DND-41 (cell line): ENCODE data around the gene RICTOR.

Experiments
- ATAC-seq: fragments of 200-7000 bp; cut with Tn5 transposase; 3 replicates; pipeline ENCODE4 v1.9.1; 2021; ENCODE audit warnings: low read depth; ENCODE audit not compliant: insufficient read depth
- DNase-seq: peaks from one replicate; pipeline ENCODE4 v3.0.0-alpha.2; 2020
- H2AFZ ChIP-seq: 2 replicates; pipeline ENCODE4 v1.6.0; 2012; ENCODE audit warnings: low read depth, low read length
- H3K27ac ChIP-seq: 2 replicates; pipeline ENCODE4 v1.5.1; 2012; ENCODE audit warnings: low read length, inconsistent platforms
- H3K27me3 ChIP-seq: fragments of 200-600 bp; sonication (generic); 2 replicates; pipeline ENCODE4 v1.6.0; 2012; ENCODE audit warnings: low read length, mild to moderate bottlenecking, inconsistent platforms; ENCODE audit not compliant: insufficient read depth, poor library complexity
- H3K36me3 ChIP-seq: 2 replicates; pipeline ENCODE4 v1.5.1; 2012; ENCODE audit warnings: low read length, inconsistent platforms; ENCODE audit not compliant: insufficient read depth
- H3K4me1 ChIP-seq: 2 replicates; pipeline ENCODE4 v1.5.1; 2012; ENCODE audit warnings: mild to moderate bottlenecking, low read length; ENCODE audit not compliant: insufficient read depth
- H3K4me2 ChIP-seq: 2 replicates; pipeline ENCODE4 v1.6.0; 2012; ENCODE audit warnings: mild to moderate bottlenecking, moderate library complexity, low read length, inconsistent platforms; ENCODE audit not compliant: insufficient read depth
- H3K4me3 ChIP-seq, 2 experiments: fragments of 200-600 bp in 1 of 2; shearing (Covaris generic) in 1 of 2; 2 replicates each; pipeline ENCODE4 v1.5.1; 2012 to 2016; ENCODE audit warnings: inconsistent platforms in 2 of 2, low read length in 2 of 2, mild to moderate bottlenecking in 2 of 2, low read depth in 1 of 2, moderate library complexity in 1 of 2
- H3K79me2 ChIP-seq: 2 replicates; pipeline ENCODE4 v1.6.0; 2012; ENCODE audit warnings: low read length, inconsistent platforms; ENCODE audit not compliant: insufficient read depth
- H3K9ac ChIP-seq: 2 replicates; pipeline ENCODE4 v1.6.0; 2012; ENCODE audit warnings: low read depth, mild to moderate bottlenecking, inconsistent platforms, low read length, moderate library complexity
- H3K9me3 ChIP-seq: 2 replicates; pipeline ENCODE4 v1.5.1; 2012; ENCODE audit warnings: low read length, moderate library complexity, mild to moderate bottlenecking, inconsistent platforms; ENCODE audit not compliant: insufficient read depth, severe bottlenecking
- H4K20me1 ChIP-seq: 2 replicates; pipeline ENCODE4 v1.6.0; 2012; ENCODE audit warnings: low read length; ENCODE audit not compliant: insufficient read depth
- CTCF ChIP-seq: IDR thresholded peaks from 2 replicates; pipeline ENCODE4 v1.5.1; 2012; ENCODE audit warnings: borderline replicate concordance, low read length, moderate library complexity, mild to moderate bottlenecking; ENCODE audit not compliant: poor library complexity, severe bottlenecking; ENCODE audit errors: extremely low read depth
- EZH2 ChIP-seq: IDR thresholded peaks from 3 replicates; pipeline ENCODE4 v1.6.1; 2012; ENCODE audit warnings: borderline replicate concordance, low read depth, mild to moderate bottlenecking, moderate library complexity, low read length, inconsistent platforms; ENCODE audit not compliant: severe bottlenecking

RICTOR gene

GRCh38 chr5:38941912-38942311 lies 132.3 kb downstream of the RICTOR start:
- peaks cover 63% of the 10 kb centered on the region for H3K36me3 ChIP-seq

GRCh38 chr5:38940230-38940858 lies 133.9 kb downstream of the RICTOR start:
- Histone ChIP-seq H3K9ac (no peak overlapping the region), H3K27ac (no peak overlapping the region), H3K9me3 (no peaks in the 10 kb centered on the region), H3K36me3 (peaks cover 51% of the 10 kb centered on the region), H3K4me2 (no peak overlapping the region), H3K27me3 (no peaks in the 10 kb centered on the region), H4K20me1 (no peaks in the 10 kb centered on the region), H2AFZ (no peak overlapping the region), H3K4me3 (no peak overlapping the region), H3K79me2 (no peaks in the 10 kb centered on the region), H3K4me1 (no peaks in the 10 kb centered on the region)
- DNase-seq (no peak), ATAC-seq (no peak)
- TF ChIP-seq EZH2 (no peak), CTCF (no peak)

More at GRCh38 chr5:38941912-38942311, 132.3 kb downstream of the RICTOR start:
- no peak for TF ChIP-seq EZH2
- no peak for TF ChIP-seq CTCF
- DNase-seq (no peak), ATAC-seq (no peak)
- H3K4me3 ChIP-seq: no peak overlapping the region
- H3K27me3 ChIP-seq: no peaks in the 10 kb centered on the region
- no peaks in the 10 kb centered on the region for H3K9me3 ChIP-seq
- H3K79me2 ChIP-seq: no peaks in the 10 kb centered on the region
- H3K27ac ChIP-seq: no peak overlapping the region
- no peak overlapping the region for H3K4me2 ChIP-seq
- no peaks in the 10 kb centered on the region for H4K20me1 ChIP-seq
- H3K4me1 ChIP-seq: no peaks in the 10 kb centered on the region
- no peak overlapping the region for H3K9ac ChIP-seq
- no peak overlapping the region for H2AFZ ChIP-seq

DNA sequence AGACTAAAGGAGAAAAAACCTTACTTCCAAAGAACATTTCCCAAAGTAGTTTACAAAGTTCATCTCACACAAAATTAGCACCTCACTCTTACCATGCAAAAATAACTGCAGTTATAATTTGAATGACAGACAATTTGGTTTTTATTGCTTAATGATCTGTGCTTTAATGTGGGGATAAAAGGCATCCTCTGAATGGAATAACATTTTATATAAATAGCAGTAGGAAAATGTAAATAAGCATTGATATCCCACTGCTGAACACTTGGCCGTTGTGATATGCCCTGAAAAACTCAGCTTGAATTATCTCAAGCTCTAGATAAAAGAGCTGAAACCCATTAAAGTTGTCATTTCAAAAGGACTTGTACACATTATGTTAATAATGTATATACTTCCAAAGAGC lies 135.2 kb downstream of the RICTOR start:
- H3K27ac ChIP-seq: no peak overlapping the region
- TF ChIP-seq CTCF: no peak
- TF ChIP-seq EZH2: no peak
- no peaks in the 10 kb centered on the region for H3K9me3 ChIP-seq
- no peak overlapping the region for H3K4me3 ChIP-seq
- no peaks in the 10 kb centered on the region for H3K27me3 ChIP-seq
- no peaks in the 10 kb centered on the region for H4K20me1 ChIP-seq
- H3K36me3 ChIP-seq: peaks cover 38% of the 10 kb centered on the region
- H3K4me2 ChIP-seq: no peak overlapping the region
- H3K79me2 ChIP-seq: no peaks in the 10 kb centered on the region
- H3K4me1 ChIP-seq: no peaks in the 10 kb centered on the region
- no peak for ATAC-seq
- DNase-seq: no peak
- no peak overlapping the region for H3K9ac ChIP-seq
- H2AFZ ChIP-seq: no peak overlapping the region

GRCh38 chr5:38938424-38938823 lies 135.8 kb downstream of the RICTOR start:
- no peak overlapping the region for H3K4me2 ChIP-seq
- TF ChIP-seq CTCF (no peak), EZH2 (no peak)
- no peak for DNase-seq

More at GRCh38 chr5:38938424-38938823, 135.8 kb downstream of the RICTOR start:
- Histone ChIP-seq H2AFZ (no peak overlapping the region), H3K79me2 (no peaks in the 10 kb centered on the region), H3K36me3 (peaks cover 34% of the 10 kb centered on the region), H3K4me1 (no peaks in the 10 kb centered on the region), H3K9me3 (no peaks in the 10 kb centered on the region), H3K27me3 (no peaks in the 10 kb centered on the region), H4K20me1 (no peaks in the 10 kb centered on the region), H3K4me3 (no peak overlapping the region), H3K27ac (no peak overlapping the region), H3K9ac (no peak overlapping the region)
- ATAC-seq: no peak
